Thyroid gland (tissue), 4 donors: ENCODE data around the gene ACTR2.

Source experiments
- CTCF ChIP-seq, 6 experiments: fragments of 200-600 bp in 3 of 6; fragments of 450-650 bp in 3 of 6; sonication (generic) in 3 of 6; IDR thresholded peaks; one replicate each; pipeline ENCODE4 v1.5.1; 2016 to 2019; ENCODE audit warnings: antibody characterized with exemption in 6 of 6, mild to moderate bottlenecking in 2 of 6, inconsistent platforms in 1 of 6, moderate library complexity in 1 of 6
- POLR2A ChIP-seq, 2 donors: fragments of 450-650 bp; IDR thresholded peaks; one replicate each; pipeline ENCODE4 v1.6.1; 2017; ENCODE audit warnings: antibody characterized with exemption in 2 of 2, mild to moderate bottlenecking in 2 of 2, moderate library complexity in 1 of 2

DNA sequence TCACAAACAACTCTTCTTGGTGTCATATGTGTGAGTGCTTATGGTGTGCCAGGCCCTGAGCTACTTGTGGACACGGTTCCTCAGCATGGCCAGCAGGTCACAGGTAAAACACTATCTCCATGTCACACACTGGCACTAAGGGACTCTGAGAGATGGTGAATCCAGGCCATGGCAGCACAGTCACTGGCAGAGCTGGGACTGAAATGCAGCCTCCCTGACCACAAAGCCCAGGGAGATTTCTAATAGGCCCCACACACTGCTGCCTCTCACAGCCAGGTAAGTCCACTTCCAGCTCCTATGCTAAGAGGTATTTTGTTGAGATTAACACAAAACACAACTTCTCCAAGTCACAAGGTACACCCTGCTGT, 92.0 kb downstream of the ACTR2 start:
- TF ChIP-seq CTCF (IDR thresholded peaks at IDR 0.05) (no peak), POLR2A (IDR thresholded peaks at IDR 0.05) (no peak)
